ENCODE results near the gene PYGO2.
A peak's percentile ranks its signal among the peaks of the same experiment; 100 is the strongest.

The PYGO2 gene

GRCh38 chr1:154961207-154962155 is at the start of gene PYGO2:
Gene PYGO2, minus strand, starts transcription at chr1:154961782. Its CDS starts 206 bp downstream, at chr1:154961576.
- peak; percentile 80 for DNase-seq

- no peak for DNase-seq
These were observed 49.4 kb upstream of the PYGO2 start for GRCh38 chr1:155011004-155011416.

DNA sequence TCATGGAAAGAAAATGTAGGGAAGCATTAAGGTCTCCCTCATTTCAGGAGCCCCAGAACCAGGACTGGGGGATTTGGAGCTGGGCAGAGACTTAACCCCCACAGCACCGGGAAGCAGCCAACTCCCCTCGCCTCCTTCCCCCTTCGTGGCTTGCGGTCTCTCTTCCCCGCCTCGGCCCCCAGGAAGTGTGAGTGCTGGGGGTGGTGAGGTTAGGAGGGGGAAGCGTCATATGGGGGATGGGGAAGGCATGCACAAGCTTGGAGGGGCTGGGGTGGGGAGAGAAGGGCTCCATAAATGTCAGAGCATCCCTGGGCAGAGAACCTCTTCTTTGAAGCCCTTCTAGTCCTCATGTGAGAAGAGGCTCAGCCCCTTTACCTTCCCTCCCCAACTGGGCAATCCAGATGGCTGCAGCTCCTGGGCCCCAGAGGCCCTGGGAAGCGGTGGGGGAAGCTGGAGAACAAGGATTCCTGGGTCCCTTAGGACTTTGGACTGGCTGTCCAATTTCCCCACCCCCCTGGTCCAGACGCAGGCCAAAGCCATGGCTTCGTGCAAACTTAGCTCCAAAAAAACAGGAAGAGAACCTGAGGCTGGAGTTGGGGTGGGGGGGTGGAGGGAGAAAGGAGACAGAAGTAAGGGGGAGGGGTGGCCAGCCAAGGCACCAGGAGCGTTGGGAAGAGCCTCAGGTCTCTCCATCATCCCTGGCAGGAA is 48.8 kb upstream of the PYGO2 start:
- no peak for DNase-seq

GRCh38 chr1:155009742-155010141 is 48.2 kb upstream of the PYGO2 start:
- no peak for DNase-seq

DNA sequence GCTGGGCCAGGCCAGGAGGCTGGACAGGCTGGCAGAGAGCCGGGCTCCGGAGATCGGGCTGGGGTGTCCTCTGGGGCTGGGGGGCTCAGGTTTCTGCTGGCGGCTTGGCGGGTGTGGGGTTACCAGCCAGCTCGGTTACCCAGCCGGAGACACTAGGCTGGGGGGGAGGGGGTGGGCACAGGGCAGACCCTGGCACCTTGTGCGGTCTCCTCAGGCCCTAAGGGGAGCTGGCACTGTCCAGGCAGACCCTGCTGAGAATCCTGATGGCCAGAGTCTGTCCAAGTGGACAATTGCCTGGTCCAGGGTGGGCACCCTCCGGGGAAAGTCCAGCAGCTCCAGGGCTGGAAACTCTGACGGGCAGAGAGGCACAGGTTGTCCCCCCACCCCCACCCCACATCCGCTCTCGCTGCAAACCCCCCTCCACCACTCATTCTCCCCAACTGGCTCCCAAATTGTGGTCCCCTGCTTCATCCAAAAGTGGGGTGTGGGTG is 47.7 kb upstream of the PYGO2 start:
- DNase-seq, result no peak

GRCh38 chr1:155008015-155008941 is 46.7 kb upstream of the PYGO2 start:
- no peak for DNase-seq

- DNase-seq, result no peak
These were observed 45.8 kb upstream of the PYGO2 start for GRCh38 chr1:155007251-155007828.

GRCh38 chr1:155006601-155007101 is 45.1 kb upstream of the PYGO2 start:
- no peak for DNase-seq

DNA sequence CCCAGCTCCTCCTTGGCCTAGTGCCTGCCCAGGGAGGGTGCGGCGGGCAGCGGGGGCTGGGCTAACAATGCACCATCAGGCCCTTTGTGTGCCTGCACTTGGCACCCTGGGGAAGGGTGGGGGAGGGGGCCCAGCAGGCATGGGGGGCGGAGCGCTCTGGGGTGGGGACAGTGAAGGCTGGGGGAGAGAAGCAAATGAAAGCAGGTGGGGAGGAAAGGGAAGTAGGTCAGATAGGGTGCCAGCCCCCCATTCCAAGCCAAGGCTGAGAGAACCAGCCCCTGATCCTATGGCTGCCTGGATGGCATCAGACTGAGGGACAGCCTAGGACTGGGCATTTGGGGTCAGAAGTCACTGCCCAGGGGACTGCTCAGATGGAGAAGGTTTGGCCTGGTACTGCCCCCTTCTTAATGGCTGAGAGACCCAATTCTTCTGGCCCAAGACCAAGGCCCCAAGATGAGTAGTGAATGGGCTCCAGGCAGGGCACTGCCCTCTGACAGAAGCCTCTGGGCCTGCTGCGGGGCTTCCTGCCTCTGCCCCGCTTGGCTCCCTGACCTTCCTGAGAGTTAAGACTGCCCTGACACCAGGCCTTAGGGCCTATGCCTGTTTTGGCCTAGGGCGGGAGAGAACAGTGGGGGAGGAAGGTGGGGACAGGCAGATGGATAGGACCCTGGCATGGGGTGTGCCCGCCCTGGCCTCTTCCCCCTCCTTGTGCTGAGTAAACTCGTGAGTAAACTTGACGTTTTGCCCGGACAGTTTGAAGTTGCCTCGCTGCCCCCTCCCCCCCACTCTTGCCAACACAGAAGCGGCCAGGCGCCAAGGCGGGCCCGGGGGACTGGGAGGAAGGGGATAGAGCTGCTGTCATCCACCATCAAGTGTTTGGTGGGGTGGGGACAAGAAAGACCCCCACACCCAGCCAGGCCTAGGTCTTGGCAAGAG is 43.8 kb upstream of the PYGO2 start:
- DNase-seq, result no peak

DNA sequence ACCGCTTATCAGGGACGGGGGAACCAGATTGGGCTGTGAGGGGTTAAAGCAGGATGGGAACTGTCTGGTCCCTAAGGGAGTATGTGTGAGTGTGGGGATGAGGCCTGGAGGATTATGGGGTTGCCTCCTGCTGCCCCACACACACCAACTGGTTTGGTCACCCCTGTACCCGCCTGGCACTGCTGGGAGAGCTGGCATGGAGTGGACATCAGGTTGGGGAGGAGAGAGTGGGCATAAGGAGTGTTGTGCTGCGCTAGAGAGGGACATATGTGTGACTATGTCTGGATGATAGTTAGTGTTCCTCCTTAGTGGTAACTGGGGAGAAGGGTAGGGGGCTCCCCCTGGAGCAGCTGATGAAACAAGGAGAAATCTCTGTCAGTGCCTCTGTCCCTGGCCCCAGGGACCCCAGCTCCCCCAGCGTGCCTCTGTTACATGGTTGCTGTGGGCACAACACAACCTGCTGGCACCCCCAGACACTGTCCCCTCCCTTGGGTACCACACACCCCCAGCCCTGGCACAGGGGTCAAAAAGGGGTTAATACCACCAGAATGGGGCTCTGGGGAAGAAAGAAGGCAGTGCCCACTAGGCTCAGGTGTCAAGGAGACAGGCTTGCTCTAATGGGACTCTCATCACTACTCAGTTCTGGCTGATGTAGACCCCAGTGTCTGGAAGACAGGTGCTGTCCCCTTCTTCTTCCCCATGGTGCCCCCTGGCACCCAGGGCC is 42.9 kb upstream of the PYGO2 start:
- DNase-seq, result no peak

DNA sequence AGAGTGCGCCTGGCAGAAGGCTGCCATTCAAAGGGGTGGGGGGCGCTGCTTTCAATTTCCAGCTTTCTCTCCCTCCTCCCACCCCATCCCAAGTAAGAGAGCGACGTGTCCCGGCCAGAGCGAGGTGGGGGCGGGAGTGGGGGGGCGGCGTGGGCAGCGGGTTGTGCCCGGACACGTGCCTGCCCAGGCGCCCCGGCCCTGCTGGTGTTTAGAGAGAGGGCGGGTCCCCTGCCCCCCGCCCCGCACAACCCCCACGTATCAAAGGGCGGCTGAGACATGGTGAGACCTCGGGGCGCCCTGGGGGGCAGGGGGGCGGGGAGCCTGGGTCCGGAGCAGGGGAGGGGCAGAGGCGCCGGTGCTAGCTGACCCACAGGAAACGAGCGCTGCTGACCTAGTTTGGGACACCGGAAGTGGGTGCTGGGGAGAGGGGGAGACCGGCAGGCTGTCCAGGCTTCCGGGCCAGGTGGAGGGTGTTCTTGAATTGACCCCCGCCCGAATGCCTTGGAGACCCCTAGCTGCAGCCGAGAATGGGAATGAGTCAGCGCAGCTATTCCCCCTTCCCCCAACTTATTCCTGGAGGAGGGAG is 42.3 kb upstream of the PYGO2 start:
- DNase-seq, result no peak

DNA sequence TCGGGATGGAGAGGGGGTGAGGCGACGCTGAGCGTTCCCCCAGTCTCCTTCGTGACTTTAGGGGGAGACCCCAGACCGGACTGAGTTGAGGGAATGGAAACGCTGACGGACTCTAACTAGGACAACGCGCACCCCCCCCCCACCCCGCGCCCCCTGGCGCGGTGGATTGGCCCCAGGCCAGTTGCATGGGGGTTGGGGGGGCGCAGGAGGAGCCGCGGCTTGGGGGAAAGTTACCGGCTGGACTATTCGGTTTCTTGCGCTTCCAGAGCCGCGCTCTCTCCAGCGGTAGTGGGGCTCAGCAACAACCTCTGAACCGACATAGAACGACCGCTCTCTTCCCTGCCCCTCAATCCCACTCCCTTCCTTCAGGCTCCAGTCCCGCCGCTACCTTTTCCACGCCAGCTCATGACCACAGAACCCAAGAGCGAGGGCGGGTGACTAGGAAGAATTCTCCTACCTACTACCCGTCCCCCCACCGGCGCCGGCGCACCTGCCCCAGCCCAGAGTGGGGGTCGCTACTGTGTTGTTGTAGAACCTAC is 41.7 kb upstream of the PYGO2 start:
- DNase-seq, result no peak

- DNase-seq, result no peak
These were observed 41.1 kb upstream of the PYGO2 start, which contains the start of gene ZBTB7B for GRCh38 chr1:155002464-155003226. Gene ZBTB7B, plus strand, starts transcription at chr1:155002802. Its CDS starts 11,859 bp downstream, at chr1:155014661.

GRCh38 chr1:155001675-155002463 is 40.3 kb upstream of the PYGO2 start:
- DNase-seq, result peak; percentile 99

- DNase-seq, result peak; percentile 32
These were observed 39.8 kb upstream of the PYGO2 start for GRCh38 chr1:155001425-155001674.

DNA sequence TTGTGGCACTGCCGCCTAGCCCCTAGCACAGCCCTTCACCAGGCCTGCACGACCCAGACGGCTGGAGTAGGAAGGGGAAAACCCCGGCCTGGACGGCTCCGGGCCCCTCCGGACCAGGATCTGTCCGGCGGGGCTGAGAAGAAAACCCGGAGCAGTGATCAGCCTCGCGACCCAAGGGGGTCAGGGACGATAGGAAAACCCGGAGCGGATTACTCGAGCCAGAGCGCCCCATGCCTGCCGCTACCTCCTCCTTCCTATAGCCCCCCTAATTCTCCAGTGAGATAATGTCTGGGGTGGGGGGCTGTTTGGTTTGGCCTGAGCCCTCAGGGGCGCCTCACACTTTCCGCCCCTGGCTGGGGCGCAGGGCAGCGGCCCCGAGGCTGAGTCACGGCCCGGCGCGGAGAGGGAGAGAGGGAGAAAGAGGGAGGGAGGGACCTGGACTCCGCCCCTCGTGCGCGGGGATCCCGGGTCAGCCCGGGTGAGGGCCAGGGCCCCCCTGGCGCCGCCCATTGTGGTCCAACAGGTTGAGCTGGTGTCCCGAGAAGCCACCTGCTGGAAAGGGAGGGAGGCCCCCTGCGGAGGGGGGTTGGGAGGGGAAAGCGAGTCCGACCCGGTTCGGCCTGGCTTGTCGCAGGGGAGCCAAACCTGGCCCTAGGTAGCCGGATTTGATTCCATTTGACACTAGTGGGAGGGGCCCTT is 39.3 kb upstream of the PYGO2 start:
- DNase-seq, result peak; percentile 83

DNA sequence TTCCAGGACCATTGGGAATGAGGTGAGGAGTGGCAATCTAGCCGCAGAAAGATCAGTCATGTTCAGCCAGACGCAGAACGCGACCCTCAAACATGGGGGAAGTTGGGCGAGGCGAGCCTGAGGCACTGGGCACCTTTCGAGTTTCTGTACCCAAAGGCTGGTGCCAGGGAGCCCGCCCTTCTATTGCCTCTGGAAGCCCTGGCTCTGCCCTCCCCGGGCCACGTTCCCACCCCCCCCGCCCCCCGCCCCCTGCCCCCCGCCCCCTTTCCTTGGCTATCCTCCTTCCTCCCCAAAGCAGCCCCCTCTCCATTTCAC is 38.8 kb upstream of the PYGO2 start:
- DNase-seq, result no peak
